ENCODE data around the gene RNASE13.

RNASE13 gene

DNA sequence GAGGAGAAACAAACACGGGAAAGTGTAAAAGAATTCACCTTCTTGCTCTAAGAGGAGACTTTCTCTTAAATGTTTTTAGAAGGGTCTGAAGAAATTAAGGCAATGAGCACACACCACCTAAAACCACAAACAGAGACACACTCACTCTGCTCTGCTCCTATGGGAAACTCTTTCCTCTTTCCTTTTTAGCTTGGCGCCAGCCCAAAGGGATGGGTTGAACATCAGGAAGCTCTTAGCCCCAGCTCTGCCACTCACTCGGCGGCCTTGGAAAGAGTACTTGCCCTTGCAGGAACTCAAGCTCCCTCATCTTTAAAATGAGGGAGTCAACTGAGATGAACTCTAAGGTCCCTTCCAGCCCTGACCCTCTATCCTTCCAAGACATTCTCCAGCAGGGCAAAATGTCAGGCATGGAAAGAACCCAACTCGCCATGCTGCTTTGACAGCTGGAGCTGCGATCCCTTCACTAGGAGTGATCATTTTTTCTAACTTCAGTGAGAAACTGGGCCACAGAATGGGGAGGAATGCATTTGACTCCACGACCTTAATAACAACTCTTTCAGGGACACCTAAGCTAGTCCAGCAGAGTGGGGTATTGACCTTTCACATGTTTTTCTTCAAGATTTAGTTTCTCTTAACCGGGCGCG lies 22.0 kb upstream of the RNASE13 start (continued):
- TF ChIP-seq ZNF792 (tag by site-specific recombination; IDR thresholded peaks at IDR 0.05) = no peak
- TF ChIP-seq ZNF521 (tag by site-specific recombination; IDR thresholded peaks at IDR 0.05) = no peak
- no peak for TF ChIP-seq ZNF529 (tag by site-specific recombination; IDR thresholded peaks at IDR 0.05; ENCODE audit: insufficient replicate concordance)
- TF ChIP-seq KLF1 (tag by site-specific recombination; IDR thresholded peaks at IDR 0.05) = no peak
- no peak for TF ChIP-seq OVOL3 (tag by site-specific recombination; IDR thresholded peaks at IDR 0.05)
- no peak for TF ChIP-seq ZSCAN5A (tag by site-specific recombination; IDR thresholded peaks at IDR 0.05)
- no peak for TF ChIP-seq SP7 (tag by site-specific recombination; IDR thresholded peaks at IDR 0.05)

DNA sequence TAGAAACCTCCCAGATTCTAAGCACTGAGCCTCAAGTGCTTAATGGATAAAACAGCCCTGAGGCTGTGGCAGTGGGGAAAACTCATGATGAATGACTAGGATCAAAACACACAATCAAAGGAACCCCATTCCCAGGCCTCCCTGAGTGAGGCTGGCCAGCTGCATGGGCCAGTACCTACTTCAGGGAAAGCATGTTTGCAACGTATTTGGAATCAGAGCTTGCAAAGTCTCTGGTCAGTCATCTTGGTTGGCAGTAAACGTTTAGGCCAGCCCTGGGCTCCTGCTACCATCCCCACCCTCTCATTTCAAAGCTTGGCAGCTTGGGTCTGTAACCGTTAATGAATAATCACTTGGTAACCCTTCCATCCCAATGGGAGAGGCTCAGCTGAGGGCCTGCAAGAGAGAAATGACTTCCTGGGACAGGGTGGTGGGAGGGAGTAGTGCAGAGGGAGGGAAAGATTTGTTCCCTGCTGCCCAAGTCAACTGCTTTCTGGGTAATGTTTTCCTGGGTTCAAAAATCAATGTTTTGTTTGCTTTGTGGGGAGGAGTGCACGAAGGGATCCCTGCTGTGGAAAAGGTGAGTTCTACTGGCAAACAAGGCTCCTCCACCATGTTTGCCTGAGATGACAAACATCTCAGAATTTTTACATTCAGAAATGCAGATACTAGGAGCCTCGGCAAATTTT lies 21.0 kb upstream of the RNASE13 start:
- H3K27ac ChIP-seq (ENCODE audit: extremely low read depth, low read depth, low read length) = no peak overlapping the region
- no peaks in the 10 kb centered on the region for H3K9me3 ChIP-seq (ENCODE audit: control insufficient read depth, insufficient read depth, low read depth, low read length)
- no peak overlapping the region for H3K4me3 ChIP-seq (ENCODE audit: low read depth, low read length)
- ChIA-PET CTCF (interaction anchor here (1.4 to 1.9 kb wide), 4 partner anchors 12 to 41 kb away, joined by 4 to 12 read pairs (median 8); no protein-coding TSS in a partner anchor), POLR2A (no interaction called here)
- no peaks in the 10 kb centered on the region for H3K4me1 ChIP-seq (ENCODE audit: control insufficient read depth, insufficient read depth, low read length)
- no peak for TF ChIP-seq PRDM2 (tag by site-specific recombination; IDR thresholded peaks at IDR 0.05; ENCODE audit: borderline replicate concordance)
- no peak for TF ChIP-seq ZNF10 (tag by site-specific recombination; IDR thresholded peaks at IDR 0.05)
- TF ChIP-seq, protein P1, sequence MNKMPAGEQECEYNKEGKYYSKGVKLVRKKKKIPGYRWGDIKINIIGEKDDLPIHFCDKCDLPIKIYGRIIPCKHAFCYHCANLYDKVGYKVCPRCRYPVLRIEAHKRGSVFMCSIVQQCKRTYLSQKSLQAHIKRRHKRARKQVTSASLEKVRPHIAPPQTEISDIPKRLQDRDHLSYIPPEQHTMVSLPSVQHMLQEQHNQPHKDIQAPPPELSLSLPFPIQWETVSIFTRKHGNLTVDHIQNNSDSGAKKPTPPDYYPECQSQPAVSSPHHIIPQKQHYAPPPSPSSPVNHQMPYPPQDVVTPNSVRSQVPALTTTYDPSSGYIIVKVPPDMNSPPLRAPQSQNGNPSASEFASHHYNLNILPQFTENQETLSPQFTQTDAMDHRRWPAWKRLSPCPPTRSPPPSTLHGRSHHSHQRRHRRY (tag by site-specific recombination; IDR thresholded peaks at IDR 0.05) = no peak
- no peak for TF ChIP-seq ZNF555 (tag by site-specific recombination; conservative IDR thresholded peaks at IDR 0.05)
- no peak for TF ChIP-seq ZNF214 (tag by site-specific recombination; IDR thresholded peaks at IDR 0.05; ENCODE audit: borderline replicate concordance)
- no peaks in the 10 kb centered on the region for H3K36me3 ChIP-seq (ENCODE audit: control insufficient read depth in 2 of 2, insufficient read depth in 1 of 2, low read length in 2 of 2)

GRCh38 chr14:21054768-21055145 lies 20.1 kb upstream of the RNASE13 start:
- Histone ChIP-seq H3K4me1 (ENCODE audit: control insufficient read depth, insufficient read depth, low read length) (no peaks in the 10 kb centered on the region), H3K27ac (ENCODE audit: extremely low read depth, low read depth, low read length) (no peak overlapping the region), H3K36me3 (ENCODE audit: control insufficient read depth in 2 of 2, insufficient read depth in 1 of 2, low read length in 2 of 2) (no peaks in the 10 kb centered on the region), H3K4me3 (ENCODE audit: low read depth, low read length) (no peak overlapping the region), H3K9me3 (ENCODE audit: control insufficient read depth, insufficient read depth, low read depth, low read length) (no peaks in the 10 kb centered on the region)
- TF ChIP-seq, protein P2, sequence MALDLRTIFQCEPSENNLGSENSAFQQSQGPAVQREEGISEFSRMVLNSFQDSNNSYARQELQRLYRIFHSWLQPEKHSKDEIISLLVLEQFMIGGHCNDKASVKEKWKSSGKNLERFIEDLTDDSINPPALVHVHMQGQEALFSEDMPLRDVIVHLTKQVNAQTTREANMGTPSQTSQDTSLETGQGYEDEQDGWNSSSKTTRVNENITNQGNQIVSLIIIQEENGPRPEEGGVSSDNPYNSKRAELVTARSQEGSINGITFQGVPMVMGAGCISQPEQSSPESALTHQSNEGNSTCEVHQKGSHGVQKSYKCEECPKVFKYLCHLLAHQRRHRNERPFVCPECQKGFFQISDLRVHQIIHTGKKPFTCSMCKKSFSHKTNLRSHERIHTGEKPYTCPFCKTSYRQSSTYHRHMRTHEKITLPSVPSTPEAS (tag by site-specific recombination; IDR thresholded peaks at IDR 0.05) = no peak
- no peak for TF ChIP-seq ZNF776 (tag by site-specific recombination; IDR thresholded peaks at IDR 0.05; ENCODE audit: borderline replicate concordance)
- no peak for TF ChIP-seq ZNF146 (tag by site-specific recombination; IDR thresholded peaks at IDR 0.05)
- TF ChIP-seq, protein P3, sequence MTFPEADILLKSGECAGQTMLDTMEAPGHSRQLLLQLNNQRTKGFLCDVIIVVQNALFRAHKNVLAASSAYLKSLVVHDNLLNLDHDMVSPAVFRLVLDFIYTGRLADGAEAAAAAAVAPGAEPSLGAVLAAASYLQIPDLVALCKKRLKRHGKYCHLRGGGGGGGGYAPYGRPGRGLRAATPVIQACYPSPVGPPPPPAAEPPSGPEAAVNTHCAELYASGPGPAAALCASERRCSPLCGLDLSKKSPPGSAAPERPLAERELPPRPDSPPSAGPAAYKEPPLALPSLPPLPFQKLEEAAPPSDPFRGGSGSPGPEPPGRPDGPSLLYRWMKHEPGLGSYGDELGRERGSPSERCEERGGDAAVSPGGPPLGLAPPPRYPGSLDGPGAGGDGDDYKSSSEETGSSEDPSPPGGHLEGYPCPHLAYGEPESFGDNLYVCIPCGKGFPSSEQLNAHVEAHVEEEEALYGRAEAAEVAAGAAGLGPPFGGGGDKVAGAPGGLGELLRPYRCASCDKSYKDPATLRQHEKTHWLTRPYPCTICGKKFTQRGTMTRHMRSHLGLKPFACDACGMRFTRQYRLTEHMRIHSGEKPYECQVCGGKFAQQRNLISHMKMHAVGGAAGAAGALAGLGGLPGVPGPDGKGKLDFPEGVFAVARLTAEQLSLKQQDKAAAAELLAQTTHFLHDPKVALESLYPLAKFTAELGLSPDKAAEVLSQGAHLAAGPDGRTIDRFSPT (tag by site-specific recombination; IDR thresholded peaks at IDR 0.05) = no peak
- no peak for TF ChIP-seq ZNF19 (tag by site-specific recombination; IDR thresholded peaks at IDR 0.05; ENCODE audit: low read depth)
- no peak for TF ChIP-seq ZNF792 (tag by site-specific recombination; IDR thresholded peaks at IDR 0.05)
- no peak for TF ChIP-seq ZNF560 (tag by site-specific recombination; IDR thresholded peaks at IDR 0.05; ENCODE audit: borderline replicate concordance)
- TF ChIP-seq ZNF426 (tag by site-specific recombination; IDR thresholded peaks at IDR 0.05) = no peak
- CTCF ChIA-PET = interaction anchor here (0.6 kb wide), 1 partner anchor 39 kb away, joined by 3 read pairs; no protein-coding TSS in a partner anchor
- POLR2A ChIA-PET = no interaction called here

All from HEK293 (cell line).